ENCODE measurements around the gene TJP1. TPM values are rescaled to one million over a fixed set of nuclear protein-coding genes. Genes with fewer than 3 reads are reported as not detected.

Gene TJP1
- total RNA-seq, 1 experiment from 2014 or later: 129 TPM

DNA sequence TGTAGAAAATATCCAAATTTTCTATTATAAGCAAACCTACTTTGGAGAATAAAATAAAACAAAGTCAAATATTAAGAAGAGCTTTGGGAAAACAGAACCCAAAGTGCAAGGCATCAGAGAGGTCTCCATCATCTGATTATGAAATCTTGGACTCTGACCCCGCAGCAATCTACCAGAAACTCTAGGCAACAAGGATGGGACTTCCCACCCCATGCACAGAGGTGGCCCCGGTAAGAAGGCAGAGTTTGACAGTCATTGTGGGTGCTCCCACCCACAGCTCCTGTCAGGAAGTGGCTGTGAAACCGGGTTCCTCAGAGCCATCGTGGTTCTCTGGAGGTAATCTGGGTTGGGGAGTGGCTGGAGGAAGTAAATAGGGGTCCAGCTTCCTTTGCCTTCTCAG, 37.0 kb upstream of the TJP1 start:
- TF ChIP-seq TEAD1 (CRISPR knock-in tag; IDR thresholded peaks at IDR 0.05): no peak
- TF ChIP-seq ZNF423 (CRISPR knock-in tag; IDR thresholded peaks at IDR 0.05): no peak
- no peak for TF ChIP-seq ZNF396 (CRISPR knock-in tag; IDR thresholded peaks at IDR 0.05; ENCODE audit: borderline replicate concordance)
- TF ChIP-seq, protein P1, sequence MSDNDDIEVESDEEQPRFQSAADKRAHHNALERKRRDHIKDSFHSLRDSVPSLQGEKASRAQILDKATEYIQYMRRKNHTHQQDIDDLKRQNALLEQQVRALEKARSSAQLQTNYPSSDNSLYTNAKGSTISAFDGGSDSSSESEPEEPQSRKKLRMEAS (CRISPR knock-in tag; IDR thresholded peaks at IDR 0.05): no peak
- TF ChIP-seq NR1H2 (CRISPR knock-in tag; IDR thresholded peaks at IDR 0.05): no peak
- TF ChIP-seq, protein P2, sequence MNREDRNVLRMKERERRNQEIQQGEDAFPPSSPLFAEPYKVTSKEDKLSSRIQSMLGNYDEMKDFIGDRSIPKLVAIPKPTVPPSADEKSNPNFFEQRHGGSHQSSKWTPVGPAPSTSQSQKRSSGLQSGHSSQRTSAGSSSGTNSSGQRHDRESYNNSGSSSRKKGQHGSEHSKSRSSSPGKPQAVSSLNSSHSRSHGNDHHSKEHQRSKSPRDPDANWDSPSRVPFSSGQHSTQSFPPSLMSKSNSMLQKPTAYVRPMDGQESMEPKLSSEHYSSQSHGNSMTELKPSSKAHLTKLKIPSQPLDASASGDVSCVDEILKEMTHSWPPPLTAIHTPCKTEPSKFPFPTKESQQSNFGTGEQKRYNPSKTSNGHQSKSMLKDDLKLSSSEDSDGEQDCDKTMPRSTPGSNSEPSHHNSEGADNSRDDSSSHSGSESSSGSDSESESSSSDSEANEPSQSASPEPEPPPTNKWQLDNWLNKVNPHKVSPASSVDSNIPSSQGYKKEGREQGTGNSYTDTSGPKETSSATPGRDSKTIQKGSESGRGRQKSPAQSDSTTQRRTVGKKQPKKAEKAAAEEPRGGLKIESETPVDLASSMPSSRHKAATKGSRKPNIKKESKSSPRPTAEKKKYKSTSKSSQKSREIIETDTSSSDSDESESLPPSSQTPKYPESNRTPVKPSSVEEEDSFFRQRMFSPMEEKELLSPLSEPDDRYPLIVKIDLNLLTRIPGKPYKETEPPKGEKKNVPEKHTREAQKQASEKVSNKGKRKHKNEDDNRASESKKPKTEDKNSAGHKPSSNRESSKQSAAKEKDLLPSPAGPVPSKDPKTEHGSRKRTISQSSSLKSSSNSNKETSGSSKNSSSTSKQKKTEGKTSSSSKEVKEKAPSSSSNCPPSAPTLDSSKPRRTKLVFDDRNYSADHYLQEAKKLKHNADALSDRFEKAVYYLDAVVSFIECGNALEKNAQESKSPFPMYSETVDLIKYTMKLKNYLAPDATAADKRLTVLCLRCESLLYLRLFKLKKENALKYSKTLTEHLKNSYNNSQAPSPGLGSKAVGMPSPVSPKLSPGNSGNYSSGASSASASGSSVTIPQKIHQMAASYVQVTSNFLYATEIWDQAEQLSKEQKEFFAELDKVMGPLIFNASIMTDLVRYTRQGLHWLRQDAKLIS (CRISPR knock-in tag; IDR thresholded peaks at IDR 0.05; ENCODE audit: borderline replicate concordance): no peak
- TF ChIP-seq GTF2I (CRISPR knock-in tag; conservative IDR thresholded peaks at IDR 0.05): no peak
- Mint-ChIP-seq H3K36me3 (no peaks in the 10 kb centered on the region), H3K27me3 (ENCODE audit: low read depth) (no peaks in the 10 kb centered on the region), H3K27ac (no peak overlapping the region), H3K4me3 (no peak overlapping the region), H3K4me1 (peaks cover 31% of the 10 kb centered on the region), H3K9me3 (no peaks in the 10 kb centered on the region)
- DNase-seq (ENCODE audit: low spot score) (no peak), ATAC-seq (no peak)
- ChIA-PET POLR2A (no interaction called here), CTCF (interaction anchor here (1.8 kb wide), 1 partner anchor 67 kb away, joined by 6 read pairs; no protein-coding TSS in a partner anchor)

DNA sequence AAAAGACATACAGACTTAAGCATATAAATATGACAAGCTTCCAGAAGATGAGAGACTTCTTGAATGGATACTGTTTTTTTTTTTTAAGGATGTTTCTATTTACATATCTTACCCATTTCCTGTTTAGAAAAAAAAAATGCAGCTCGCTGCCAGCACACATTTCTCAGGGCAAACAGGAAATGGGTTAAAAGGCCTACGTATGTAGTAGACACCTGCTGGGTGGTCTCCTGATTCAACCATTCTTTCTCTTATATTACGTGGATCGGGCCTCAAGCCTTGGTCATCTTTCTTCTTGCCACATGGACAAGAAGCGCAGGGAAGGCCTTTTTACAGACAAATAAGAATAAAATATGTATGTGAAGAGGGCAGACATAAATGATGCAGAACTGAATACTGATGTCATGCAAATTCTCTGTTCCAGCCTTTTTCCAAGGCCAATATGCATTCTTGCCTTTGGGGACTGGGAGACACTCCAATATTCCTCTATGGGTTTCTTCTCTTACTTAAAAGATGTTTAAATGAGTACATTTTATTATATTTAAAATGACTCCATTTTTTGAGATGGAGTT, 35.0 kb upstream of the TJP1 start:
- no peak for DNase-seq (ENCODE audit: low spot score)
- no peaks in the 10 kb centered on the region for H3K36me3 Mint-ChIP-seq
- POLR2A ChIA-PET: interaction anchor here (0.6 to 1.1 kb wide), 2 partner anchors 63 to 236 kb away, joined by 3 read pairs; no protein-coding TSS in a partner anchor
- no peak overlapping the region for H3K4me3 Mint-ChIP-seq
- H3K4me1 Mint-ChIP-seq: peaks cover 41% of the 10 kb centered on the region
- no peak for ATAC-seq
- no peaks in the 10 kb centered on the region for H3K9me3 Mint-ChIP-seq
- no peaks in the 10 kb centered on the region for H3K27me3 Mint-ChIP-seq (ENCODE audit: low read depth)
- TF ChIP-seq TEAD4 (CRISPR knock-in tag; IDR thresholded peaks at IDR 0.05): no peak
- TF ChIP-seq ZNF317 (CRISPR knock-in tag; IDR thresholded peaks at IDR 0.05; ENCODE audit: borderline replicate concordance, low read depth): no peak
- no peak for TF ChIP-seq HMGA2 (CRISPR knock-in tag; IDR thresholded peaks at IDR 0.05)
- no peak for TF ChIP-seq NFE2L1 (CRISPR knock-in tag; IDR thresholded peaks at IDR 0.05)
- no peak for TF ChIP-seq ZNF423 (CRISPR knock-in tag; IDR thresholded peaks at IDR 0.05)
- TF ChIP-seq NFATC4 (CRISPR knock-in tag; IDR thresholded peaks at IDR 0.05): no peak
- no peak for TF ChIP-seq NFYB (CRISPR knock-in tag; conservative IDR thresholded peaks at IDR 0.05; ENCODE audit: low read depth)
- TF ChIP-seq, protein P3, sequence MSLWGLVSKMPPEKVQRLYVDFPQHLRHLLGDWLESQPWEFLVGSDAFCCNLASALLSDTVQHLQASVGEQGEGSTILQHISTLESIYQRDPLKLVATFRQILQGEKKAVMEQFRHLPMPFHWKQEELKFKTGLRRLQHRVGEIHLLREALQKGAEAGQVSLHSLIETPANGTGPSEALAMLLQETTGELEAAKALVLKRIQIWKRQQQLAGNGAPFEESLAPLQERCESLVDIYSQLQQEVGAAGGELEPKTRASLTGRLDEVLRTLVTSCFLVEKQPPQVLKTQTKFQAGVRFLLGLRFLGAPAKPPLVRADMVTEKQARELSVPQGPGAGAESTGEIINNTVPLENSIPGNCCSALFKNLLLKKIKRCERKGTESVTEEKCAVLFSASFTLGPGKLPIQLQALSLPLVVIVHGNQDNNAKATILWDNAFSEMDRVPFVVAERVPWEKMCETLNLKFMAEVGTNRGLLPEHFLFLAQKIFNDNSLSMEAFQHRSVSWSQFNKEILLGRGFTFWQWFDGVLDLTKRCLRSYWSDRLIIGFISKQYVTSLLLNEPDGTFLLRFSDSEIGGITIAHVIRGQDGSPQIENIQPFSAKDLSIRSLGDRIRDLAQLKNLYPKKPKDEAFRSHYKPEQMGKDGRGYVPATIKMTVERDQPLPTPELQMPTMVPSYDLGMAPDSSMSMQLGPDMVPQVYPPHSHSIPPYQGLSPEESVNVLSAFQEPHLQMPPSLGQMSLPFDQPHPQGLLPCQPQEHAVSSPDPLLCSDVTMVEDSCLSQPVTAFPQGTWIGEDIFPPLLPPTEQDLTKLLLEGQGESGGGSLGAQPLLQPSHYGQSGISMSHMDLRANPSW (CRISPR knock-in tag; conservative IDR thresholded peaks at IDR 0.05; ENCODE audit: low read depth): no peak
- TF ChIP-seq, protein P4, sequence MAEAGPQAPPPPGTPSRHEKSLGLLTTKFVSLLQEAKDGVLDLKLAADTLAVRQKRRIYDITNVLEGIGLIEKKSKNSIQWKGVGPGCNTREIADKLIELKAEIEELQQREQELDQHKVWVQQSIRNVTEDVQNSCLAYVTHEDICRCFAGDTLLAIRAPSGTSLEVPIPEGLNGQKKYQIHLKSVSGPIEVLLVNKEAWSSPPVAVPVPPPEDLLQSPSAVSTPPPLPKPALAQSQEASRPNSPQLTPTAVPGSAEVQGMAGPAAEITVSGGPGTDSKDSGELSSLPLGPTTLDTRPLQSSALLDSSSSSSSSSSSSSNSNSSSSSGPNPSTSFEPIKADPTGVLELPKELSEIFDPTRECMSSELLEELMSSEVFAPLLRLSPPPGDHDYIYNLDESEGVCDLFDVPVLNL (CRISPR knock-in tag; IDR thresholded peaks at IDR 0.05; ENCODE audit: borderline replicate concordance, low read depth): no peak
- TF ChIP-seq FOXK1 (CRISPR knock-in tag; IDR thresholded peaks at IDR 0.05): no peak
- no peak for TF ChIP-seq RELA (CRISPR knock-in tag; IDR thresholded peaks at IDR 0.05; ENCODE audit: borderline replicate concordance)
- TF ChIP-seq FOXJ3 (CRISPR knock-in tag; IDR thresholded peaks at IDR 0.05; ENCODE audit: borderline replicate concordance): no peak
- no peak for TF ChIP-seq CBFB (CRISPR knock-in tag; IDR thresholded peaks at IDR 0.05; ENCODE audit: low read depth)
- TF ChIP-seq ZNF138 (CRISPR knock-in tag; conservative IDR thresholded peaks at IDR 0.05): no peak
- TF ChIP-seq, protein P5, sequence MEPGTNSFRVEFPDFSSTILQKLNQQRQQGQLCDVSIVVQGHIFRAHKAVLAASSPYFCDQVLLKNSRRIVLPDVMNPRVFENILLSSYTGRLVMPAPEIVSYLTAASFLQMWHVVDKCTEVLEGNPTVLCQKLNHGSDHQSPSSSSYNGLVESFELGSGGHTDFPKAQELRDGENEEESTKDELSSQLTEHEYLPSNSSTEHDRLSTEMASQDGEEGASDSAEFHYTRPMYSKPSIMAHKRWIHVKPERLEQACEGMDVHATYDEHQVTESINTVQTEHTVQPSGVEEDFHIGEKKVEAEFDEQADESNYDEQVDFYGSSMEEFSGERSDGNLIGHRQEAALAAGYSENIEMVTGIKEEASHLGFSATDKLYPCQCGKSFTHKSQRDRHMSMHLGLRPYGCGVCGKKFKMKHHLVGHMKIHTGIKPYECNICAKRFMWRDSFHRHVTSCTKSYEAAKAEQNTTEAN (CRISPR knock-in tag; IDR thresholded peaks at IDR 0.05): no peak
- TF ChIP-seq CREM (CRISPR knock-in tag; IDR thresholded peaks at IDR 0.05): no peak
- CTCF ChIA-PET: no interaction called here
- H3K27ac Mint-ChIP-seq: peak overlapping the region; percentile 78; the same call in 1 of the 2 replicates
